Liver (tissue), 3 donors: ENCODE data around the gene TMPRSS9.

ENCODE experiments used
- ATF3 ChIP-seq: IDR thresholded peaks from 2 replicates; pipeline ENCODE4 v1.6.1; 2016; ENCODE audit warnings: antibody characterized with exemption
- CTCF ChIP-seq: fragments of 150-350 bp; IDR thresholded peaks from 2 replicates; pipeline ENCODE4 v1.5.1; 2017; ENCODE audit warnings: improper control_type of control experiment, low read depth, low read length; ENCODE audit not compliant: missing input control
- FOXA1 ChIP-seq: IDR thresholded peaks from 2 replicates; pipeline ENCODE4 v1.6.1; 2016; ENCODE audit warnings: antibody characterized with exemption
- JUND ChIP-seq, 2 donors: IDR thresholded peaks; 2 replicates each; pipeline ENCODE4 v1.6.1; 2016; ENCODE audit warnings: antibody characterized with exemption in 2 of 2
- MAX ChIP-seq: IDR thresholded peaks from 2 replicates; pipeline ENCODE4 v1.6.1; 2016; ENCODE audit warnings: antibody characterized with exemption
- TAF1 ChIP-seq: conservative IDR thresholded peaks from 2 replicates; pipeline ENCODE4 v1.6.1; 2016; ENCODE audit warnings: antibody characterized with exemption, mild to moderate bottlenecking
- donor health status: healthy.
- donor health status: healthy.

GRCh38 chr19:2431318-2432055 lies 71.4 kb downstream of the TMPRSS9 start:
- no peak for TF ChIP-seq TAF1
- TF ChIP-seq CTCF, result no peak
- no peak for TF ChIP-seq JUND (IDR thresholded peaks at IDR 0.05)
- no peak for TF ChIP-seq FOXA1
- no peak for TF ChIP-seq ATF3
- TF ChIP-seq MAX, result no peak
